Measurements from ENCODE around the gene THAP6. TPM values are rescaled to one million over a fixed set of nuclear protein-coding genes. Genes with fewer than 3 reads are reported as not detected.

Gene THAP6
- total and polyA plus RNA-seq, 12 donors = 4.2 to 54.4 (median 18.7) TPM

- intact Hi-C loops (cut with DNase I) = no loop called here
- no peak overlapping the region for H3K4me3 ChIP-seq
- TF ChIP-seq POLR2A (IDR thresholded peaks at IDR 0.05) = no peak
- TF ChIP-seq CTCF (IDR thresholded peaks at IDR 0.05) = no peak
- H3K27ac ChIP-seq = no peak overlapping the region
- no peaks in the 10 kb centered on the region for H3K4me1 ChIP-seq (replicated peaks in 1 of 2)
- H3K36me3 ChIP-seq (replicated peaks in 1 of 2) = peaks cover 0 to 4% of the 10 kb centered on the region in 2 donors
- WGBS, 4 donors = 73 to 78% (median 73%) methylated on average over 12 to 15 of the region's 15 CpGs
- no peaks in the 10 kb centered on the region for H3K27me3 ChIP-seq
- H3K9me3 ChIP-seq (replicated peaks in 1 of 3) = no peaks in the 10 kb centered on the region
- peak; percentile 16 to 67 (median 50) for DNase-seq
Measured at GRCh38 chr4:75547647-75548387, 33.5 kb downstream of the THAP6 start.

DNA sequence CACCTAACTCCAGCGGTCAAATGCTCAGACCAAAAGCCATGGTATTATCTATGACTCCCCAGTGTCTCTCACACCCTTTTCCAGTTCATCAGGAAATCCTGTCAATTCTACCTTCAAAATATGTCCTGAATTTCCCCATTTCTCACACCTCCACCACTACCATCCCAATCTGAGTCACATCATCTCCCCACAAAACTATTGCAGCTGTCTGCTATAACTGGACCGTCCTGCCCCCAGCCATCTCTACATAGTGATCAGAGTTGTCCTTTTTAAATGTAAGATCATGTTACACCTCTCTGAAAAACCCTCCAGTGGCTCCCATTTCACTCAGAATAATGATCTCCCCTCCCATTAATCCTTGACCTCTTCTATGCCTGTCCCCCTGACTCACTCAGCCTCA lies 34.7 kb downstream of the THAP6 start:
- DNase-seq = no peak
- TF ChIP-seq POLR2A (IDR thresholded peaks at IDR 0.05) = no peak
- Histone ChIP-seq H3K4me1 (replicated peaks in 1 of 2) (no peaks in the 10 kb centered on the region), H3K9me3 (replicated peaks in 1 of 3) (no peaks in the 10 kb centered on the region), H3K27me3 (no peaks in the 10 kb centered on the region), H3K4me3 (no peak overlapping the region), H3K27ac (no peak overlapping the region), H3K36me3 (replicated peaks in 1 of 2) (peaks cover 0 to 4% of the 10 kb centered on the region in 2 donors)
- 87 to 95% (median 94%) methylated on average over 2 of the region's 2 CpGs for WGBS, 4 donors
- intact Hi-C loops (cut with DNase I) = no loop called here

- no peak for DNase-seq
- Histone ChIP-seq H3K27ac (no peak overlapping the region), H3K36me3 (replicated peaks in 1 of 2) (no peaks in the 10 kb centered on the region), H3K27me3 (no peaks in the 10 kb centered on the region), H3K4me1 (replicated peaks in 1 of 2) (no peaks in the 10 kb centered on the region), H3K4me3 (no peak overlapping the region), H3K9me3 (replicated peaks in 1 of 3) (no peaks in the 10 kb centered on the region)
- TF ChIP-seq POLR2A (IDR thresholded peaks at IDR 0.05) (no peak), CTCF (IDR thresholded peaks at IDR 0.05) (no peak)
- intact Hi-C loops (cut with DNase I) = no loop called here
Measured at GRCh38 chr4:75552452-75552851, 38.2 kb downstream of the THAP6 start.

- no peak for DNase-seq
- 56 to 78% (median 68%) methylated on average over 8 to 9 of the region's 9 CpGs for WGBS, 4 donors
Measured at GRCh38 chr4:75555294-75556164, 41.3 kb downstream of the THAP6 start, which contains the start of gene ODAPH. ODAPH (plus strand) TSS chr4:75556066; CDS start chr4:75556083, 17 bp downstream.

More at GRCh38 chr4:75555294-75556164, 41.3 kb downstream of the THAP6 start, which contains the start of gene ODAPH:
- Histone ChIP-seq H3K36me3 (replicated peaks in 1 of 2) (no peaks in the 10 kb centered on the region), H3K4me3 (no peak within 1 kb of the TSS), H3K4me1 (replicated peaks in 1 of 2) (no peaks in the 10 kb centered on the region), H3K27me3 (no peaks in the 10 kb centered on the region), H3K27ac (no peak within 1 kb of the TSS), H3K9me3 (replicated peaks in 1 of 3) (no peaks in the 10 kb centered on the region)
- intact Hi-C loops (cut with DNase I) = no loop called here
- no peak for TF ChIP-seq CTCF (IDR thresholded peaks at IDR 0.05)
- TF ChIP-seq POLR2A (IDR thresholded peaks at IDR 0.05) = no peak

Measured in adrenal gland (tissue), 12 donors.